ENCODE data around the gene SOX6.
"Not testable (repeated sequence)": the region's sequence is repeated elsewhere in the genome, so short reads cannot be mapped to it uniquely, and the experiment has no call there.

SOX6 gene

DNA sequence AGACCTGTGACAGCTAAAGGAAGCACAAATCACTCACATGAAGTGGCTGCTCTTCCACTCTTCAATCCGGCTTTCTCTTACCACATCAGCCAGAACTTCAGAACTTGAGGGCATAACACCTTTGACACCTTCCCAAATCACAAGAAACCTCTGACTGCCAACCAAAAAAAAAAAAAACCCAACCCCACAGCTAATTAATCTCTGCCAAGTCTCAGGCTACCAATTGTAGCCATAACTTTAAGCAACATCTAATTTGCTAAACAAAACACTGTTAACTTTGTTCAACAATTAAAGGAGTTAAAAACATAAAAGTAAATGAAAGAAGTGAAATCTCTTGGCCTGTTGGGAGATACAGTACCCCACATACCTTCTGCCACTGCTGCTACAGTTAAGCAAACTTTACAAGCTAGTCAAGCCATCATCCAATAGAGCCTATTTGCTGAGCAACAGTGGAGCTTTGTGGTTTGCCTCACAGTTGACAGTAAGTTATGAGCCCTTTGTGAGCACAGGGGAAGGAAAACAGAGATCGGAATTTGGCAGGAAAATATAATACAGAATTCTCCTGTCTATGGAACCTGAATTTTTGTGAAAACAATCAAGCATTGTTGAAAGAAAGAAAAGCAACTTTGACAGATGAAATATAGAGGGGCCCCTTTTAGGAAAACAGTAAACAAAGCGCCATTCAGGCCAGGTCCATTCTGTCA, at the start of gene SOX6:
TSS of gene SOX6 (minus strand) at position 490 of the 704 bp plus-strand sequence. CDS start 15,298 bp downstream, outside the sequence.
- DNase-seq (ENCODE audit: low spot score): peak; percentile 2

- no peak for DNase-seq (ENCODE audit: low spot score)
Observed at GRCh38 chr11:16404781-16405285, 48.5 kb upstream of the SOX6 start.

GRCh38 chr11:16403851-16404250, 47.5 kb upstream of the SOX6 start:
- DNase-seq (ENCODE audit: low spot score): no peak

- DNase-seq (ENCODE audit: low spot score): no peak
Observed at GRCh38 chr11:16403448-16403803, 47.1 kb upstream of the SOX6 start.

- DNase-seq (ENCODE audit: low spot score): no peak
Observed at GRCh38 chr11:16402654-16403447, 46.5 kb upstream of the SOX6 start.

GRCh38 chr11:16397390-16397789, 41.0 kb upstream of the SOX6 start:
- DNase-seq (ENCODE audit: low spot score): no peak

- DNase-seq (ENCODE audit: low spot score): no peak
Observed at GRCh38 chr11:16395601-16396000, 39.3 kb upstream of the SOX6 start.

DNA sequence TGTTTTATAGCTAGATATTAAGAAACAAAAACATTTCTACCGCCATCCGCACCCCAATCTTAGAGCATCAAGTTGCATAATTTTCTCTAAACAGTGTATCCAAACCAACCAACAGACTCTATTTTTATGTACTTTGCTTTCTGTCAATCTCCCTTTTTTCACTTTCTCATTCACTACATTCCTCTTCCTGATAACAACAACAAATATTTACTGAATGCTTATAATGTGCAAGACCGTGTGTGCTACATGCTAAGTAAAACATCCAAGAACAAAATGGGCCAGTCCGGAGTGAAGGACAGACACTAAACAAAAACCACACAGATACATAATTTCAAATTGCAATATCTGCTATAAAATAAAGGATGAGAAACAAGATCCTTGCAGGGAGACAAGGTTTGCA, 38.6 kb upstream of the SOX6 start:
- DNase-seq (ENCODE audit: low spot score): no peak

- no peak for DNase-seq (ENCODE audit: low spot score)
Observed at GRCh38 chr11:16393340-16393739, 37.0 kb upstream of the SOX6 start.

GRCh38 chr11:16392616-16393015, 36.3 kb upstream of the SOX6 start:
- DNase-seq (ENCODE audit: low spot score): no peak

DNA sequence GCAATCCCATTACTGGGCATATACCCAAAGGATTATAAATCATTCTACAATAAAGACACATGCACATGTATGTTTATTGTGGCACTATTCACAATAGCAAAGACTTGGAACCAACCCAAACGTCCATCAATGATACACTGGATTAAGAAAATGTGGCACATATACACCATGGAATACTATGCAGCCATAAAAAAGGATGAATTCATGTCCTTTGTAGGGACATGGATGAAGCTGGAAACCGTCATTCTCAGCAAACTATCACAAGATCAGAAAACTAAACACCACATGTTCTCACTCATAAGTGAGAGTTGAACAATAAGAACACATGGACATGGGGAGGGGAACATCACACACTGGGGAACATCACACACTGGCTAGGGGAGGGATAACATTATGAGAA, 34.5 kb upstream of the SOX6 start:
- not testable (repeated sequence) for DNase-seq (ENCODE audit: low spot score)

DNA sequence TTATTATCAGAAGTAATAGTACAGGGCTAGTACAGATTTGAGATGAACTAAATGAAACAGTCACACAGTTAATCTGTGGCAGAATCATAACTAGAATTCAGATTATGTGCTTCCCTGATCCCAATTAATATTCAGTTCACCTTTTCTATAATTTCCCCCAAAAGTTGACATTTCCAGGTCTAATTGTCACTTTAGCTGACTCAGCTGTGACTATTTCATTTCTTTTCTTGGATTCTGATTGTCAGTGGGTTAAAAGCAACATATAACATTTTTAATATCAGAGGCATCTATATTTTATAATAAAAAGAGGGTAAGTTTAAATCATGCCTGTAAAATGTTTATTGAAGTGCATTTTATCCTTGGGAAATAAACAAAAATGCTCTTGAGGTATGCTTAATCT, 28.8 kb upstream of the SOX6 start:
- no peak for DNase-seq (ENCODE audit: low spot score)

GRCh38 chr11:16382638-16383380, 26.5 kb upstream of the SOX6 start:
- DNase-seq (ENCODE audit: low spot score): peak; percentile 2

DNA sequence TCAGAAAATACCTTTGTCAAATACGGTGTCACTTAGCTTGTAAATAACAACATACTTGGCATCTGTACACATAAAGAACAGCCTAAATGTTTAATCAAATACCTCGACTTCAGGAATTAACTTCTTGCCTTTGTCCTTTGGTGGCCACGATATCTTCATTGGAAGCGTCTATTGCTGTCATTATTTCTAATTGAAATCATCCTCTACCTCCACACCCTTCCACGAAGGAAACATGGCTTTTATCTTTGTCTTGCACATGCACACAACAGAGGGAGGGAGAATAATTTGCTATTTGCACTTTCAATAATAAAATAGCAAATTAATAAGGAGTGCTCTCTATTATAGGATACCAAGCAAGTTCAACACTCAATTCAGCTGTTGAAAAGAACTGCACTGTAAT, 25.8 kb upstream of the SOX6 start:
- no peak for DNase-seq (ENCODE audit: low spot score)

- DNase-seq (ENCODE audit: low spot score): no peak
Observed at GRCh38 chr11:16380941-16381568, 24.7 kb upstream of the SOX6 start.

GRCh38 chr11:16378906-16379305, 22.6 kb upstream of the SOX6 start:
- DNase-seq (ENCODE audit: low spot score): no peak

DNA sequence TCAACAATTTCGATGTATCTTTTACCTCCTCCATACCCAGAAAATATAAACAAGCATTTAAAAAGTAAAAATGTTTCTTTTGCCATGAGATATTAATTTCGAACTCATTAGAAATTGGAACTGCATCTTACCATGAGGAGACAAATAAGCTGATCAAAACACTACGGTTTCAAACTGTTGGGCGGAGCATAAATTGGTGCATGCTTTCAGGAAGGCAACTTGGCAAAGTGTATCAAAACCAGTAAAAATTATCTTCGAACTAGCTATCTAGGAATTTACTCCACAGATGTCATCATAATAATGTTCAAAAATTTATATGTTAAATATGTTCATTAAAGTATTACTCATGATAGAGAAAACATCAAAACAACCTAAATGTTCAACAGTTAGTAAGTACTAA, 21.4 kb upstream of the SOX6 start:
- DNase-seq (ENCODE audit: low spot score): no peak

DNA sequence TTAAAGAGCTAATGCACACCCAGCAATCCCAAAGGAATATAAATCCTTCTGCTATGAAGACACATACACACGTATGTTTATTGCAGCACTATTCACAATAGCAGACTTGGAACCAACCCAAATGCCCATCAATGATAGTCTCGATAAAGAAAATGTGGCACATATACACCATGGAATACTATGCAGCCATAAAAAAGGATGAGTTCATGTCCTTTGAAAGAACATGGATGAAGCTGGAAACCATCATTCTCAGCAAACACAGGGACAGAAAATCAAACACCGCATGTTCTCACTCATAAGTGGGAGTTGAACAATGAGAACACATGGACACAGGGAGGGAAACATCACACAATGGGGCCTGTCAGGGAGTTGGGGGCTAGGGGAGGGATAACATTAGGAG, 19.3 kb upstream of the SOX6 start:
- DNase-seq (ENCODE audit: low spot score): not testable (repeated sequence)

DNA sequence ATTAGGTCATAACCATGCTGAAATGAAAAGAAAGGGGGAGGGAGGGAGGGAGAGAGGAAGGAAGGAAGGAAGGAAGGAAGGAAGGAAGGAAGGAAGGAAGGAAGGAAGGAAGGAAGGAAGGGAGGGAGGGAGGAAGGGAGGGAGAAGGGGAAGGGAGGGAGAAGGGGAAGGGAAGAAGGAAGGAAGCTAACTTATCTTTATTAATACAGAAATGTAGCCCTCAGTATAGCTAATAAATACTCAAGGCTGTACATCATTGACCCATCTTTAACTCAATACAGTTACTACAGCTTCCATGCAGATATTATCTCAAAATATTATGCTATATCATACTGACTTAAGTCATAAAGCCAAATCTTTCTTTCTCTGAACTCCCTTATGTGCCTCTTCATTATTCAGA, 17.4 kb upstream of the SOX6 start:
- DNase-seq (ENCODE audit: low spot score): no peak

GRCh38 chr11:16372355-16372754, 16.0 kb upstream of the SOX6 start:
- DNase-seq (ENCODE audit: low spot score): no peak

GRCh38 chr11:16367252-16367651, 10.9 kb upstream of the SOX6 start:
- no peak for DNase-seq (ENCODE audit: low spot score)

- no peak for DNase-seq (ENCODE audit: low spot score)
Observed at GRCh38 chr11:16365581-16366228, 9.4 kb upstream of the SOX6 start.

Data from AG08396 (cell line).